ENCODE data around the gene BNC2.
"Not testable (repeated sequence)": the region's sequence is repeated elsewhere in the genome, so short reads cannot be mapped to it uniquely, and the experiment has no call there.

Gene BNC2

GRCh38 chr9:16870596-16871335 is at the start of gene BNC2:
BNC2 (minus strand) TSS chr9:16870670; CDS start chr9:16870648, 22 bp downstream.
- DNase-seq (ENCODE audit: low read depth), result no peak

GRCh38 chr9:16918920-16919319 is 48.5 kb upstream of the BNC2 start:
- no peak for DNase-seq (ENCODE audit: low read depth)

- no peak for DNase-seq (ENCODE audit: low read depth)
These were observed 44.8 kb upstream of the BNC2 start for GRCh38 chr9:16915126-16915831.

- DNase-seq (ENCODE audit: low read depth), result no peak
These were observed 41.7 kb upstream of the BNC2 start for GRCh38 chr9:16912197-16912596.

- DNase-seq (ENCODE audit: low read depth), result not testable (repeated sequence)
These were observed 37.7 kb upstream of the BNC2 start for GRCh38 chr9:16908206-16908605.

- DNase-seq (ENCODE audit: low read depth), result no peak
These were observed 34.2 kb upstream of the BNC2 start for GRCh38 chr9:16904655-16905054.

- DNase-seq (ENCODE audit: low read depth), result no peak
These were observed 31.1 kb upstream of the BNC2 start for GRCh38 chr9:16901590-16901989.

- no peak for DNase-seq (ENCODE audit: low read depth)
These were observed 29.1 kb upstream of the BNC2 start for GRCh38 chr9:16899606-16900005.

GRCh38 chr9:16898464-16898863 is 28.0 kb upstream of the BNC2 start:
- no peak for DNase-seq (ENCODE audit: low read depth)

GRCh38 chr9:16888594-16888993 is 18.1 kb upstream of the BNC2 start:
- no peak for DNase-seq (ENCODE audit: low read depth)

GRCh38 chr9:16885931-16886330 is 15.5 kb upstream of the BNC2 start:
- DNase-seq (ENCODE audit: low read depth), result no peak

GRCh38 chr9:16884952-16885513 is 14.6 kb upstream of the BNC2 start:
- DNase-seq (ENCODE audit: low read depth), result no peak

- DNase-seq (ENCODE audit: low read depth), result no peak
These were observed 13.9 kb upstream of the BNC2 start for GRCh38 chr9:16884373-16884772.

- DNase-seq (ENCODE audit: low read depth), result no peak
These were observed 13.1 kb upstream of the BNC2 start for GRCh38 chr9:16883586-16883985.

- DNase-seq (ENCODE audit: low read depth), result not testable (repeated sequence)
These were observed 12.0 kb upstream of the BNC2 start for GRCh38 chr9:16882440-16882839.

GRCh38 chr9:16879416-16879815 is 8.9 kb upstream of the BNC2 start:
- DNase-seq (ENCODE audit: low read depth), result no peak

GRCh38 chr9:16877256-16877655 is 6.8 kb upstream of the BNC2 start:
- no peak for DNase-seq (ENCODE audit: low read depth)

GRCh38 chr9:16873126-16873802 is 2.8 kb upstream of the BNC2 start:
- no peak for DNase-seq (ENCODE audit: low read depth)

GRCh38 chr9:16871336-16872151 is 1.1 kb upstream of the BNC2 start:
- DNase-seq (ENCODE audit: low read depth), result no peak

GRCh38 chr9:16869882-16870595 is 431 bp downstream of the BNC2 start:
- DNase-seq (ENCODE audit: low read depth), result no peak
